Ascending aorta (tissue), 2 donors: Measurements from ENCODE around the gene CNNM2. TPM values are rescaled to one million over a fixed set of nuclear protein-coding genes. Genes with fewer than 3 reads are reported as not detected.
"Not testable (repeated sequence)": the region's sequence is repeated elsewhere in the genome, so short reads cannot be mapped to it uniquely, and the experiment has no call there.

Experiments used
- DNase-seq, 2 donors: peaks; one replicate each; pipeline ENCODE4 v3.0.0-alpha.2; 2019; ENCODE audit warnings: low spot score in 2 of 2
- H3K27ac ChIP-seq, 2 donors: fragments of 200-600 bp; sonication (generic); one replicate each; pipeline ENCODE4 v1.5.1; 2016 to 2017; ENCODE audit warnings: mild to moderate bottlenecking in 1 of 2
- H3K27me3 ChIP-seq: fragments of 200-600 bp; sonication (generic); one replicate; pipeline ENCODE4 v1.5.1; 2017
- H3K36me3 ChIP-seq, 2 donors: fragments of 200-600 bp; sonication (generic); one replicate each; pipeline ENCODE4 v1.5.1; 2016
- H3K4me1 ChIP-seq, 2 donors: fragments of 200-600 bp; sonication (generic); one replicate each; pipeline ENCODE4 v1.5.1; 2016 to 2017; ENCODE audit warnings: mild to moderate bottlenecking in 1 of 2
- H3K4me3 ChIP-seq, 2 donors: fragments of 200-600 bp; sonication (generic); one replicate each; pipeline ENCODE4 v1.5.1; 2016 to 2017; ENCODE audit warnings: mild to moderate bottlenecking in 1 of 2
- H3K9me3 ChIP-seq, 2 donors: fragments of 200-600 bp; sonication (generic); one replicate each; pipeline ENCODE4 v1.5.1; 2016
- CTCF ChIP-seq, 3 experiments: fragments of 200-600 bp in 2 of 3; fragments of 450-650 bp in 1 of 3; sonication (generic) in 2 of 3; IDR thresholded peaks; one replicate each; pipeline ENCODE4 v1.5.1; 2016 to 2019; ENCODE audit warnings: antibody characterized with exemption in 3 of 3, mild to moderate bottlenecking in 1 of 3, moderate library complexity in 1 of 3
- intact Hi-C: fragments of 100-400 bp; cut with DNase I; formaldehyde crosslinking; loops from one replicate; pipeline ENCODE4 v1.15.1; 2023
- total RNA-seq: library from RNA; depleted of rRNA; stranded (reverse); fragments of >200 nt; gene quantifications from one replicate; pipeline ENCODE4 v1.1.0, GENCODE V29; 2016

CNNM2 gene
- total RNA-seq, 1 donor from 2014 or later: 18.7 TPM

- Histone ChIP-seq H3K27ac (no peak overlapping the region), H3K36me3 (no peaks in the 10 kb centered on the region), H3K27me3 (no peaks in the 10 kb centered on the region), H3K9me3 (no peaks in the 10 kb centered on the region), H3K4me1 (peaks cover under 1 to 2% of the 10 kb centered on the region in 2 donors), H3K4me3 (no peak overlapping the region)
- no peak for TF ChIP-seq CTCF (IDR thresholded peaks at IDR 0.05)
- intact Hi-C loops: loop anchor here (5.0 kb wide), 1 partner anchor 47 kb away; no protein-coding TSS in a partner anchor
- DNase-seq: no peak
These were observed 52.7 kb downstream of the CNNM2 start for GRCh38 chr10:102970562-102971340.

- no peaks in the 10 kb centered on the region for H3K9me3 ChIP-seq
- no peaks in the 10 kb centered on the region for H3K27me3 ChIP-seq
- TF ChIP-seq CTCF (IDR thresholded peaks at IDR 0.05): no peak
- no peak for DNase-seq
- H3K36me3 ChIP-seq: no peaks in the 10 kb centered on the region
- peak overlapping the region in 1 of 2 donors; percentile 26 for H3K27ac ChIP-seq
- H3K4me3 ChIP-seq: no peak overlapping the region
- intact Hi-C loops: loop anchor here (5.0 kb wide), 1 partner anchor 72 kb away; no protein-coding TSS in a partner anchor
- H3K4me1 ChIP-seq: peaks cover 0 to 8% of the 10 kb centered on the region in 2 donors
These were observed 57.6 kb downstream of the CNNM2 start for GRCh38 chr10:102975483-102976379.

- not testable (repeated sequence) for H3K4me3 ChIP-seq, H3K4me1 ChIP-seq, H3K36me3 ChIP-seq, H3K27ac ChIP-seq, H3K27me3 ChIP-seq, DNase-seq, H3K9me3 ChIP-seq
- intact Hi-C loops: loop anchor here (5.0 kb wide), 1 partner anchor 71 kb away; no protein-coding TSS in a partner anchor
These were observed 58.3 kb downstream of the CNNM2 start for GRCh38 chr10:102976380-102976726.

GRCh38 chr10:102982296-102982695 lies 64.2 kb downstream of the CNNM2 start:
- no peaks in the 10 kb centered on the region for H3K27me3 ChIP-seq
- no peak overlapping the region for H3K4me3 ChIP-seq
- no peak overlapping the region for H3K27ac ChIP-seq
- H3K4me1 ChIP-seq: peaks cover 0 to 7% of the 10 kb centered on the region in 2 donors
- DNase-seq: no peak
- intact Hi-C loops: no loop called here
- no peak for TF ChIP-seq CTCF (IDR thresholded peaks at IDR 0.05)
- H3K9me3 ChIP-seq: no peaks in the 10 kb centered on the region
- H3K36me3 ChIP-seq: no peaks in the 10 kb centered on the region

- Histone ChIP-seq H3K27ac (no peak overlapping the region), H3K9me3 (no peaks in the 10 kb centered on the region), H3K36me3 (no peaks in the 10 kb centered on the region), H3K4me1 (peaks cover 0 to 7% of the 10 kb centered on the region in 2 donors), H3K4me3 (no peak overlapping the region), H3K27me3 (no peaks in the 10 kb centered on the region)
- intact Hi-C loops: no loop called here
- no peak for TF ChIP-seq CTCF (IDR thresholded peaks at IDR 0.05)
- no peak for DNase-seq
These were observed 66.0 kb downstream of the CNNM2 start for GRCh38 chr10:102984086-102984485.

GRCh38 chr10:102985811-102986210 lies 67.7 kb downstream of the CNNM2 start:
- Histone ChIP-seq H3K9me3 (no peaks in the 10 kb centered on the region), H3K27ac (no peak overlapping the region), H3K4me3 (no peak overlapping the region), H3K4me1 (peaks cover 0 to 7% of the 10 kb centered on the region in 2 donors), H3K27me3 (no peaks in the 10 kb centered on the region), H3K36me3 (no peaks in the 10 kb centered on the region)
- intact Hi-C loops: no loop called here
- DNase-seq: no peak
- no peak for TF ChIP-seq CTCF (IDR thresholded peaks at IDR 0.05)
